Left ventricle myocardium inferior (tissue), 1 donor: ENCODE measurements around the gene TAGAP. TPM values are rescaled to one million over a fixed set of nuclear protein-coding genes. Genes with fewer than 3 reads are reported as not detected.
"Not testable (repeated sequence)": the region's sequence is repeated elsewhere in the genome, so short reads cannot be mapped to it uniquely, and the experiment has no call there.

Experiments
- DNase-seq: peaks from one replicate; pipeline ENCODE4 v3.0.0-alpha.2; 2020
- H3K27ac ChIP-seq: fragments of 200-600 bp; replicated peaks from 2 replicates; pipeline ENCODE4 v1.8.0; 2021
- H3K27me3 ChIP-seq: fragments of 200-600 bp; 2 replicates; pipeline ENCODE4 v1.8.0; 2021; ENCODE audit warnings: low read depth
- H3K36me3 ChIP-seq: fragments of 200-600 bp; 2 replicates; pipeline ENCODE4 v1.8.0; 2021
- H3K4me1 ChIP-seq: fragments of 200-600 bp; 2 replicates; pipeline ENCODE4 v1.8.0; 2021
- H3K4me3 ChIP-seq: fragments of 200-600 bp; 2 replicates; pipeline ENCODE4 v1.8.0; 2021; ENCODE audit warnings: mild to moderate bottlenecking, moderate library complexity
- H3K9me3 ChIP-seq: fragments of 200-600 bp; replicated peaks from 2 replicates; pipeline ENCODE4 v1.8.0; 2021
- CTCF ChIP-seq: fragments of 200-600 bp; IDR thresholded peaks from 2 replicates; pipeline ENCODE4 v1.8.0; 2021; ENCODE audit warnings: antibody characterized with exemption, mild to moderate bottlenecking, borderline replicate concordance
- intact Hi-C: fragments of 100-400 bp; cut with micrococcal nuclease; formaldehyde crosslinking; loops from one replicate; pipeline ENCODE4 v1.11.0; 2022
- total RNA-seq: library from RNA; stranded (reverse); fragmentation: NEBNext Ultra II Directional; extraction: Animal tissue kit (Norgen Biotek cat#: 25700); gene quantifications from one replicate; pipeline ENCODE4 v1.2.1, GENCODE V29; 2021
- donor health status: DM: no; HTN: yes; CAD: no; lungs with severe emphysema.

Gene TAGAP
- total RNA-seq, 1 donor from 2014 or later, result 1.2 TPM

DNA sequence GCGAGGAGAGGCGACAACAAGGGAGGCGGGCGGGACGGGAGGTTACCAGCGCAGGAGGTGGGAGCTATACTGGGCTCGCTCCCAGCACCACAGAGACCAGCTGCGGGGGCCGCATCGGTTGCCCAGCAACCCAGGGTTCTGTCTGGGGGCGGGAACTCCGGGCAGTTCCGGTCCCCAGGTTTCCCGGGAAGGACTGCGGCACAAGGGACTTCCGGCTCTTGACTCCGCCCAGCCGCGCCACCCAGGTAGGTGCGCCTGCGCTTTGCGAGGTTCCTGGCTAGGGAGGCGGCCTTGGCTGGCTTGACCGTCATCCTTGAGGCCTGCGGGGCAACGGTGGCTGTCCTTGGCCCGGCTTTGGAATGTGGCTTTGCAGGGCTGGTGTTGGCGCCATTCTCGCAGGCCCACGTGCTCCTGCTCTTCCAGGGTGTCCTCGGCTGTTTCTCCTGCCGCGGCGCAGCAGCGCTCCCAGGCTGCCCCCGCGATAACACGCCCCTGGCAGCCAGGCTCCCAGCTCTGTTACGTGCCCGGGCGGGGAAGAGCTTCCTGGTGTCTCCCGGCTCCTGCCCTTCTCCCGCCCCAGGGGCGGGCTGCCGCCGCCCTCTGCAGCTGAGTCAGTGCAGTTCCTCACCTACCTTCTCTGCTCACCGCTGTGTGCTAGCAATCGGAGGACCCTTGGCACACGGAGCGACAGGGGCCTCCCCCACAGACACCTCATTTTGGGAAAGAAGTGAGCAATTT is 45.0 kb downstream of the TAGAP start, which contains the start of gene RSPH3:
Gene RSPH3 (minus strand): TSS at position 537 of the 738 bp plus-strand sequence. CDS start 652 bp downstream, outside the sequence.
- TF ChIP-seq CTCF, result peak; percentile 33
- peak within 1 kb of the TSS; percentile 88 for H3K4me3 ChIP-seq
- peak within 1 kb of the TSS; percentile 91 for H3K27ac ChIP-seq
- DNase-seq, result peak; percentile 93
- no peaks in the 10 kb centered on the region for H3K9me3 ChIP-seq
- intact Hi-C loops, result loop anchor here (10.0 kb wide), 1 partner anchor 135 kb away; no protein-coding TSS in a partner anchor
- H3K27me3 ChIP-seq, result no peaks in the 10 kb centered on the region
- no peaks in the 10 kb centered on the region for H3K36me3 ChIP-seq
- H3K4me1 ChIP-seq, result peaks cover 30% of the 10 kb centered on the region

- peaks cover 28% of the 10 kb centered on the region for H3K4me1 ChIP-seq
- TF ChIP-seq CTCF, result no peak
- peak overlapping the region; percentile 91 for H3K27ac ChIP-seq
- no peaks in the 10 kb centered on the region for H3K27me3 ChIP-seq
- no peak for DNase-seq
- intact Hi-C loops, result no loop called here
- no peaks in the 10 kb centered on the region for H3K9me3 ChIP-seq
- peak overlapping the region; percentile 88 for H3K4me3 ChIP-seq
- H3K36me3 ChIP-seq, result no peaks in the 10 kb centered on the region
These were observed 45.6 kb downstream of the TAGAP start for GRCh38 chr6:158999154-158999665.

DNA sequence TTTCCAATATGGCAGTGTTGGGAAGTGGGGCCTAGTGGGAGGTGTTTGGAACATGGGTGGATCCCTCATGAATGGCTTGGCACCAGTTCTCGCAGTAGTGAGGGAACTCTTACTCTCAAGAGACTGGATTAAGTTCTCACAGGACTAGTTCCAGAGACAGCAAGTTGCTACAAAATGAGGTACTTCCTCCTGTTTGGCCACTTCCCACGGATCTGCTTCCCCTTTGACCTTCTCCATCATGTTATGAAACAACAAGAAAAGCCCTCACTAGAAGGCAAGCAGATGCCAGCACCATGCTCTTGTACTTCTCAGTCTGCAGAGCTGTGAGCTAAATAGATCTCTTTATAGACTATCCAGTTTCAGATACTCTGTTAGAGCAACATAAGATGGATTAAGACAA is 47.9 kb downstream of the TAGAP start:
- Histone ChIP-seq H3K4me3 (no peak overlapping the region), H3K27ac (no peak overlapping the region), H3K36me3 (no peaks in the 10 kb centered on the region), H3K27me3 (no peaks in the 10 kb centered on the region), H3K4me1 (peaks cover 24% of the 10 kb centered on the region), H3K9me3 (no peaks in the 10 kb centered on the region)
- intact Hi-C loops, result no loop called here
- TF ChIP-seq CTCF, result no peak
- no peak for DNase-seq

- no peak for TF ChIP-seq CTCF
- no peak for DNase-seq
- no peaks in the 10 kb centered on the region for H3K4me1 ChIP-seq
These were observed 51.2 kb downstream of the TAGAP start for GRCh38 chr6:158993639-158994038.

DNA sequence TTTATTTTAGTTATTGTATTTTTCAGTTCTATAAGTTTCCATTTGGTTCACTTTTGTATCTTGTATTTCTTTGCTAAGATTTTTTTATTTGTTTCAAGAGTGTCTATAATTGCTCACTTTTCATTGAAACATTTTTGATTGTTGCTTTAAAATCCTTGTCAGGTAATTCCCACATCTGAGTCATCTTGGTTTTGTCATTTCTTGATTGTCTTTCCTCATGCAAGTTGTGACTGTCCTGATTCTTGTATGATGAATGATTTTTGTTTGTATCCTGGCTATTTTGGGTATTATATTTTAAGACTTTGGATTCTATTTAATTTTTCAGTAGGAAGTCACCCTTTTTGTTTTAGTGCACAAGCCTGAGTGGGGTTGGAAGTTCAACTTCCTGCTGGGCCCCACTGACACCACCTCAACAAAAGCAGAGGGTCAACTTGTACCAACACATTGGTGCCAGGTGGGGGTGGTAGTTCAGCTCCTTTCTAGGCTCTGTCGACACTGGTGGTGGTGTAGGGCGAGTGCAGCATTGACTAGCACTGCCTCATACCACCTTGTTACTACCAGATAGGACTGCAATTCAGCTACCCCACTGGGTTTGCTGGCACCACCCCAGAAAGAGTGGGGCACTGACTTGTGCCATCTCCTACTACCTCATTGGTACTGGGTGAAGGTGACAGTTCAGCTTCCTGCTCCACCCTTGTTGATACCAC is 53.6 kb downstream of the TAGAP start:
- Histone ChIP-seq H3K9me3 (peaks cover 24% of the 10 kb centered on the region), H3K36me3 (no peaks in the 10 kb centered on the region), H3K27me3 (no peaks in the 10 kb centered on the region), H3K4me1 (no peaks in the 10 kb centered on the region), H3K27ac (no peak overlapping the region), H3K4me3 (no peak overlapping the region)
- no peak for TF ChIP-seq CTCF
- no peak for DNase-seq
- intact Hi-C loops, result no loop called here

More at GRCh38 chr6:158993639-158994038, 51.2 kb downstream of the TAGAP start:
- Histone ChIP-seq H3K9me3 (peaks cover 13% of the 10 kb centered on the region), H3K27me3 (no peaks in the 10 kb centered on the region), H3K4me3 (no peak overlapping the region), H3K27ac (no peak overlapping the region), H3K36me3 (no peaks in the 10 kb centered on the region)
- intact Hi-C loops, result no loop called here

DNA sequence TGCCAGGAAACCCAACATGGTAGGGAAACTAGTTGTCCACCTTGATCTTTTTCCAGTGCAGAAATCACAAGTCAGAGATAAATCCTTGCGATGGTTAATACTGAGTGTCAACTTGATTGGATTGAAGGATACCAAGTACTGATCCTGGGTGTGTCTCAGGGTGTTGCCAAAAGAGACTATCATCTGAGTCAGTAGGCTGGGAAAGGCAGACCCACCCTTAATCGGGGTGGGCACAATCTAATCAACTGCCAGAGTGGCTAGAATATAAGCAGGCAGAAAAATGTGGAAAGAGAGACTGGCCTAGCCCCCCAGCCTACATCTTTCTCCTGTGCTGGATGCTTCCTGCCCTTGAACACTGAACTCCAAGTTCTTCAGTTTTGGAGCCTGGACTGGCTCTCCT is 55.1 kb downstream of the TAGAP start:
- H3K36me3 ChIP-seq, DNase-seq, H3K27me3 ChIP-seq, H3K4me1 ChIP-seq, H3K4me3 ChIP-seq, intact Hi-C loops, H3K27ac ChIP-seq: not testable (repeated sequence)
- peaks cover 24% of the 10 kb centered on the region for H3K9me3 ChIP-seq
